Tibial artery (tissue), 4 donors: Measurements from ENCODE around the gene VWA7.
A peak's percentile ranks its signal among the peaks of the same experiment; 100 is the strongest.

Experiments
- DNase-seq, 2 donors: peaks; one replicate each; pipeline ENCODE4 v3.0.0-alpha.2; 2019
- H3K27ac ChIP-seq, 2 donors: fragments of 200-600 bp; sonication (generic) in 1 of 2; 1 replicate in 1 of 2; 2 replicates in 1 of 2; pipeline ENCODE4 v1.5.1; 2018 to 2019; ENCODE audit warnings: mild to moderate bottlenecking in 1 of 2
- H3K27me3 ChIP-seq, 2 donors: fragments of 200-600 bp; sonication (generic) in 1 of 2; one replicate each; pipeline versions ENCODE4 v1.5.1 to v1.6.0; 2016 to 2019
- H3K36me3 ChIP-seq, 3 donors: fragments of 200-600 bp; sonication (generic) in 2 of 3; one replicate each; pipeline ENCODE4 v1.5.1; 2016 to 2019; ENCODE audit warnings: mild to moderate bottlenecking in 2 of 3
- H3K4me1 ChIP-seq, 4 donors: fragments of 200-600 bp; sonication (generic) in 2 of 4; 1 replicate in 3 of 4; 2 replicates in 1 of 4; pipeline ENCODE4 v1.5.1; 2016 to 2019
- H3K4me3 ChIP-seq, 2 donors: fragments of 200-600 bp; sonication (generic) in 1 of 2; 1 replicate in 1 of 2; 2 replicates in 1 of 2; pipeline ENCODE4 v1.5.1; 2018 to 2019; ENCODE audit warnings: mild to moderate bottlenecking in 2 of 2
- H3K9me3 ChIP-seq, 3 donors: fragments of 200-600 bp; sonication (generic) in 1 of 3; one replicate each; pipeline ENCODE4 v1.5.1; 2016 to 2019
- intact Hi-C: fragments of 100-400 bp; cut with DNase I; formaldehyde crosslinking; loops from one replicate; pipeline ENCODE4 v1.15.0; 2023; ENCODE audit warnings: low total_unique reads
- TF ChIP-seq, protein P1 (sequence below), 2 experiments: fragments of 200-600 bp in 1 of 2; fragments of 450-650 bp in 1 of 2; IDR thresholded peaks; one replicate each; pipeline ENCODE4 v1.5.1; 2017 to 2019; ENCODE audit warnings: antibody characterized with exemption in 2 of 2, mild to moderate bottlenecking in 1 of 2, moderate library complexity in 1 of 2

Gene VWA7

DNA sequence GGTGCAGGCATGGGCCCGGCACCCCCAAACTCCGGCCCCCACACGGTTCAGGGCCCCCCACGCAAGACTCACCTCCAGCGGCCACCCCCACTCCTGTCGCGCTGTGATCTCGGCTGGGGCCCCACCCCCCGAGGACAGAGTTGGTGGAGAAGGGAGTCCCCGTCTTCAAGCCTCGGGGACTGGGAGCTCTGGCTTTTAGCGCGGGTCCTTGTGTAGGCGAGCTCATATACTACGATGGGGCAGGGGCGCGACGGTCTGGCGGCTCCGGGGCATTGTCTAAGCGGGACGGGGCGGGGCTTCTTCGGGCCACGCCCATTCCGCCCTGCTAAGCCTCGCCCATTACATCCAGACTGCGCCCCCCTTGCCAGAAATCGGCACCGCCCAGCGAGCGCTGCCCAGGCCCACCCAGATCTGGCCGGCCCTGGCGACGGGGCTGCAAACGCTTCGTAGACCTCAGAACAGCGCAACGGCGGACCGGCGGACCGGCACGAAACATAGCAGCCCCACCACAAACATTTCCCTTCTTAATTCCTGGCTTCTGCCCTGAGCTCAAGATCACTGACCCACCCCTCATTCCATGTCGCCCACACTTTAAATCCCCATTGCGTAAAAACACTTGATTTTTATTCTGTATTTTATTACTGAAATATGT, 47.0 kb downstream of the VWA7 start:
- Histone ChIP-seq H3K36me3 (peaks cover 58 to 69% (median 63%) of the 10 kb centered on the region in 3 donors), H3K4me3 (peak overlapping the region; percentile 69 to 78), H3K27ac (peak overlapping the region; percentile 88 to 94), H3K4me1 (peaks cover 0 to 48% (median 36%) of the 10 kb centered on the region in 4 donors), H3K27me3 (no peaks in the 10 kb centered on the region), H3K9me3 (no peaks in the 10 kb centered on the region)
- TF ChIP-seq, protein P1, sequence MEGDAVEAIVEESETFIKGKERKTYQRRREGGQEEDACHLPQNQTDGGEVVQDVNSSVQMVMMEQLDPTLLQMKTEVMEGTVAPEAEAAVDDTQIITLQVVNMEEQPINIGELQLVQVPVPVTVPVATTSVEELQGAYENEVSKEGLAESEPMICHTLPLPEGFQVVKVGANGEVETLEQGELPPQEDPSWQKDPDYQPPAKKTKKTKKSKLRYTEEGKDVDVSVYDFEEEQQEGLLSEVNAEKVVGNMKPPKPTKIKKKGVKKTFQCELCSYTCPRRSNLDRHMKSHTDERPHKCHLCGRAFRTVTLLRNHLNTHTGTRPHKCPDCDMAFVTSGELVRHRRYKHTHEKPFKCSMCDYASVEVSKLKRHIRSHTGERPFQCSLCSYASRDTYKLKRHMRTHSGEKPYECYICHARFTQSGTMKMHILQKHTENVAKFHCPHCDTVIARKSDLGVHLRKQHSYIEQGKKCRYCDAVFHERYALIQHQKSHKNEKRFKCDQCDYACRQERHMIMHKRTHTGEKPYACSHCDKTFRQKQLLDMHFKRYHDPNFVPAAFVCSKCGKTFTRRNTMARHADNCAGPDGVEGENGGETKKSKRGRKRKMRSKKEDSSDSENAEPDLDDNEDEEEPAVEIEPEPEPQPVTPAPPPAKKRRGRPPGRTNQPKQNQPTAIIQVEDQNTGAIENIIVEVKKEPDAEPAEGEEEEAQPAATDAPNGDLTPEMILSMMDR (IDR thresholded peaks at IDR 0.05), result peak in 1 of 2 experiments; percentile 13
- intact Hi-C loops, result loop anchor here (10.0 kb wide), 1 partner anchor 105 kb away; no protein-coding TSS in a partner anchor
- DNase-seq, result peak; percentile 92 to 95

DNA sequence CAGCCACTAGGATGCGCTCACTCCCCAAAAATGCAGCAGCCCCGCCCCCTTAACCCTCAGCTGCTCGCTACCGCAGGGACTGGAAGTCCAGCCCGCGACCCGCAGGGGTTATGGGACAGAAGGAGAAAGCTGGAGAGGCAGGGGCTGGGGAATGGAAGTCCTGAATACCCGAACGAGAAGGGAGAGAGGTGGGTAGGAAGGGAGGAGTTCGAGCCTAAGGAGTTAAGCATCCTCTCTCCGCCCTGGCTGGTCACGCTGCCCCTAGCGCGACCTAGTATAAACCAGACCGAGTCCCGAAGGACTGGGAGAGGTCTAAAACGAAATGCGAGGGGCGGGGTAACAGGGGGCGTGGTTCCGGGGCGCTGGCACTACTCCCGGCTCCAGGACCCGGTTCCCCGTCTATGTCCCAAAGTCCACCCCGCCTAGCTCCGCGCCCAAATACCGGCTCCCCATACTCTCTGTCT, 47.6 kb downstream of the VWA7 start:
- Histone ChIP-seq H3K9me3 (no peaks in the 10 kb centered on the region), H3K4me1 (peaks cover 0 to 45% (median 34%) of the 10 kb centered on the region in 4 donors), H3K27me3 (no peaks in the 10 kb centered on the region), H3K4me3 (peak overlapping the region; percentile 69 to 78), H3K36me3 (peaks cover 58 to 69% (median 67%) of the 10 kb centered on the region in 3 donors), H3K27ac (peak overlapping the region; percentile 88 to 94)
- TF ChIP-seq, protein P1 (IDR thresholded peaks at IDR 0.05), result no peak
- intact Hi-C loops, result loop anchor here (10.0 kb wide), 1 partner anchor 105 kb away; no protein-coding TSS in a partner anchor
- DNase-seq, result peak; percentile 95 to 98

DNA sequence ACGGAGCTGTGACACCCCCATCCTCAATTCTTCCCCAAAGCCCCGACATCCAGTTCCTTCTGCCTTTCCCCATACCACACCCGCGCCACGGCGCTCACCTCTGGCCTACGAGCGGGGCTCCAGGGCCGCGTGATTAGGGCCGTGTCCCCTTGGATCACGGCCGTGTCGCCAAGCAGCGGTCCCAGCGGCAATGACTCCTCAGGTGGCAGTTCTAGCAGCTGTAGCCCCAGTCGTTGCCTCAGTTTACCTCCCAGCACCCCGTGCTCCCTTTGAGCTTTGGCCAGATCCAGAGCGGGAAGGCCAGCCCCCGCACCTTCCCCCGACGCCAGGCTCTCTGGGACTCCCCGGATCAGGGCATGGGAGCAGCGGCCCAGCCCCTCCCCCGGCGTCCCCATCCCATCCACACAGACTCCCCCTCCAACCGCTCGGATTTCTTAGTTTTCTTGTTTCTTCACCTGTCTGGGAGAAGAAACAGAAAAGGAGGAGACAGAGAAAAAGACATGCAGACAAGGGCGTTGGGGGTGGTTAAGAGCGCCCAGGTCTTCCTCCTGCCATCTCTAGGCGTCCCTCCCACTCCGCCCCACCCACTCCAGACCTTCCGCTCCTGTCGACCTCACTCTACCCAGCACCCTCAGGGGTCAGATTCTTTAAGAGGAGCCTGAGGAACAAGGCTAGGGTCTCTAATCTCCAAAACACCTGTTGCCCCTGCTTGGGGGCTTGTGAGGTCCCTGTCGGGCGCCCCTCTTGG, 48.2 kb downstream of the VWA7 start, which contains the start of gene DDAH2:
Gene DDAH2 (minus strand): TSS at position 533 of the 748 bp plus-strand sequence. CDS start 138 bp downstream, at position 395.
- intact Hi-C loops, result loop anchor here (10.0 kb wide), 1 partner anchor 106 kb away; no protein-coding TSS in a partner anchor
- H3K36me3 ChIP-seq, result peaks cover 54 to 70% (median 65%) of the 10 kb centered on the region in 3 donors

DNA sequence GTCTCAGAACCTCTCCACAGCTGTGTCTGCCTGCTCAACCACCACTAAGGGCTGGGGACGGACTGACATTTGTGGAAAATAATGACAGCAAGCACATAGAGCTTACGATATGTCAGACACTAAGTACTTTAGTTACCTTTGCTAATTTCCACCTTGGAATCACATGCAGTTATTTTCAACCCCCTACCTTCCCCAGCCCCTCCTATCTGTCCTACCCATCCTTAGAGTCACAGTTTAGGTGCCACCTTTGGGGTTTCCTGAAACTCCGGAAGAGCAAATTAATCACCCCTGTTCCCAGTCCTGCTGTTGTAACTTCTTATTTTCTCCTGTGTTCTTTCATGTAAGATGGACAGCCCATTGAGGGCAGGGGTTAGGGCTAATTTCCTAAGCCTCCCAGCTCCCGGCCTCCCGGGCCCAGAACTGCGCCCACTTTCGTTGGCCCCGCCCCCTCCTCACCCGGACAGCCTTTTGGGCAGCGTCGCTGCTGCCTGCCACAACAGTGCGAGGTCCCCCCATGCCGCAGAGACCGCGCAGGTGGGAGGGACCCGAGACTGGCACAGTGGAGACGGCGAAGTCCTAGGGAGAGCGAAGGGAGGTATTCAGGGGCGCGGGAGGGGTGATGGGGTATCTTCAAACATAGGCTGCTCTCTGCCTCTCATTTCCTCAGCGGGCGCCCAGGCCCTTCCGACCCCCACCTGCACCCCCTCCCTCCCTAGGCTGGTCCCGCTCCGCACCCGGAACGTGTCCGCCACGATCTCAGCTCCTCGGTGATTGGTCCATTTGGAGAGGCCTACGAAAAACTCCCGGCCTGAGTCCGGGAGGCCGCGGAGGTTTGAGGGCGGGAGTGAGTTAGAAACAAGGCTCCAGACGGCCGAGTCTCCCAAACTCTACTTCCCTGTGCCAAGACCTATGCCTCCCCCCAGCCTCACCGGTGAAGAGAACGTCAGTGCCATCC, 49.1 kb downstream of the VWA7 start:
- Histone ChIP-seq H3K4me1 (peaks cover 0 to 33% (median 23%) of the 10 kb centered on the region in 4 donors), H3K27ac (peak overlapping the region; percentile 88 to 94), H3K36me3 (peaks cover 45 to 61% (median 56%) of the 10 kb centered on the region in 3 donors), H3K4me3 (peak overlapping the region; percentile 69 to 78), H3K9me3 (no peaks in the 10 kb centered on the region), H3K27me3 (no peaks in the 10 kb centered on the region)
- intact Hi-C loops, result loop anchor here (10.0 kb wide), 1 partner anchor 107 kb away; no protein-coding TSS in a partner anchor
- TF ChIP-seq, protein P1 (IDR thresholded peaks at IDR 0.05), result no peak
- peak; percentile 33 to 77 for DNase-seq

More for the DNA sequence above, 48.2 kb downstream of the VWA7 start, which contains the start of gene DDAH2:
- H3K4me1 ChIP-seq, result peaks cover 0 to 39% (median 28%) of the 10 kb centered on the region in 4 donors
- H3K27ac ChIP-seq, result peak within 1 kb of the TSS; percentile 88 to 94
- H3K9me3 ChIP-seq, result no peaks in the 10 kb centered on the region
- H3K27me3 ChIP-seq, result no peaks in the 10 kb centered on the region
- TF ChIP-seq, protein P1 (IDR thresholded peaks at IDR 0.05), result peak; percentile 44 to 54
- peak in 1 of 2 donors; percentile 74 for DNase-seq
- H3K4me3 ChIP-seq, result peak within 1 kb of the TSS; percentile 69 to 78
